ENCODE measurements around the gene FYB1.

The FYB1 gene

DNA sequence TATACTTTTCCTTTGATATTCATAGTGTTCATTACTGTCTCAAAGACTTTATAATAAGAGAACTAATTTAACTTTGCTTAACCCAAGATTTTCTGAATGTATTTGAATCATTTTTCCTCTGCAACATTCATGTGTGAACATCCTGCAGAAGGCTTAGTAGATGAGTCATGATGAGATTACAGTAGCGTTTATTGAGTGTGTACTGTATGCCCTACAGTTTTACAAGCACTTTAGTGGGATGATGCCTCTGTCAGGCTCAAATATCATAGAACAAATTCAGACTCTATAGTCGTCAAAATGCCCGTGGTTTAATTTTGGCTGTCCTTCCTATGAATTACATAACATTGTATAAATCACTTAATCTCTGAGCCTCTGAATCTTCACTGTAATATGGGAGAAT lies 41.2 kb downstream of the FYB1 start (continued):
- TF ChIP-seq TCF4 (CRISPR knock-in tag; IDR thresholded peaks at IDR 0.05; ENCODE audit: borderline replicate concordance) (no peak), SNAI2 (CRISPR knock-in tag; IDR thresholded peaks at IDR 0.05) (no peak), RARB (CRISPR knock-in tag; IDR thresholded peaks at IDR 0.05) (no peak), PATZ1 (CRISPR knock-in tag; IDR thresholded peaks at IDR 0.05; ENCODE audit: borderline replicate concordance) (no peak)
- TF ChIP-seq, protein P1, sequence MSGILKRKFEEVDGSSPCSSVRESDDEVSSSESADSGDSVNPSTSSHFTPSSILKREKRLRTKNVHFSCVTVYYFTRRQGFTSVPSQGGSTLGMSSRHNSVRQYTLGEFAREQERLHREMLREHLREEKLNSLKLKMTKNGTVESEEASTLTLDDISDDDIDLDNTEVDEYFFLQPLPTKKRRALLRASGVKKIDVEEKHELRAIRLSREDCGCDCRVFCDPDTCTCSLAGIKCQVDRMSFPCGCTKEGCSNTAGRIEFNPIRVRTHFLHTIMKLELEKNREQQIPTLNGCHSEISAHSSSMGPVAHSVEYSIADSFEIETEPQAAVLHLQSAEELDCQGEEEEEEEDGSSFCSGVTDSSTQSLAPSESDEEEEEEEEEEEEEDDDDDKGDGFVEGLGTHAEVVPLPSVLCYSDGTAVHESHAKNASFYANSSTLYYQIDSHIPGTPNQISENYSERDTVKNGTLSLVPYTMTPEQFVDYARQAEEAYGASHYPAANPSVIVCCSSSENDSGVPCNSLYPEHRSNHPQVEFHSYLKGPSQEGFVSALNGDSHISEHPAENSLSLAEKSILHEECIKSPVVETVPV (CRISPR knock-in tag; IDR thresholded peaks at IDR 0.05): no peak

GRCh38 chr5:39177631-39177964 lies 41.8 kb downstream of the FYB1 start:
- TF ChIP-seq ZFP30 (CRISPR knock-in tag; IDR thresholded peaks at IDR 0.05) (no peak), GLIS3 (CRISPR knock-in tag; IDR thresholded peaks at IDR 0.05) (no peak), ZC3H10 (CRISPR knock-in tag; IDR thresholded peaks at IDR 0.05) (no peak), ZNF8 (CRISPR knock-in tag; IDR thresholded peaks at IDR 0.05) (no peak), ZNF70 (CRISPR knock-in tag; IDR thresholded peaks at IDR 0.05) (no peak), PPARA (CRISPR knock-in tag; IDR thresholded peaks at IDR 0.05; ENCODE audit: borderline replicate concordance) (no peak), ESRRG (CRISPR knock-in tag; IDR thresholded peaks at IDR 0.05) (no peak)
- TF ChIP-seq, protein P2, sequence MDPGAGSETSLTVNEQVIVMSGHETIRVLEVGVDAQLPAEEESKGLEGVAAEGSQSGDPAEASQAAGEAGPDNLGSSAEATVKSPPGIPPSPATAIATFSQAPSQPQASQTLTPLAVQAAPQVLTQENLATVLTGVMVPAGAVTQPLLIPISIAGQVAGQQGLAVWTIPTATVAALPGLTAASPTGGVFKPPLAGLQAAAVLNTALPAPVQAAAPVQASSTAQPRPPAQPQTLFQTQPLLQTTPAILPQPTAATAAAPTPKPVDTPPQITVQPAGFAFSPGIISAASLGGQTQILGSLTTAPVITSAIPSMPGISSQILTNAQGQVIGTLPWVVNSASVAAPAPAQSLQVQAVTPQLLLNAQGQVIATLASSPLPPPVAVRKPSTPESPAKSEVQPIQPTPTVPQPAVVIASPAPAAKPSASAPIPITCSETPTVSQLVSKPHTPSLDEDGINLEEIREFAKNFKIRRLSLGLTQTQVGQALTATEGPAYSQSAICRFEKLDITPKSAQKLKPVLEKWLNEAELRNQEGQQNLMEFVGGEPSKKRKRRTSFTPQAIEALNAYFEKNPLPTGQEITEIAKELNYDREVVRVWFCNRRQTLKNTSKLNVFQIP (CRISPR knock-in tag; IDR thresholded peaks at IDR 0.05; ENCODE audit: borderline replicate concordance, low read depth): no peak
- no peak for ATAC-seq

- TF ChIP-seq, protein P2 (CRISPR knock-in tag; IDR thresholded peaks at IDR 0.05; ENCODE audit: borderline replicate concordance, low read depth): no peak
- TF ChIP-seq ISL1 (CRISPR knock-in tag; IDR thresholded peaks at IDR 0.05) (no peak), PPARA (CRISPR knock-in tag; IDR thresholded peaks at IDR 0.05; ENCODE audit: borderline replicate concordance) (no peak), BACH2 (CRISPR knock-in tag; IDR thresholded peaks at IDR 0.05; ENCODE audit: borderline replicate concordance) (no peak)
- TF ChIP-seq, protein P1 (CRISPR knock-in tag; IDR thresholded peaks at IDR 0.05): no peak
- no peak for ATAC-seq
Observed at GRCh38 chr5:39176759-39177630, 42.4 kb downstream of the FYB1 start.

GRCh38 chr5:39175273-39175955 lies 43.9 kb downstream of the FYB1 start:
- TF ChIP-seq ESRRG (CRISPR knock-in tag; IDR thresholded peaks at IDR 0.05) (no peak), TOX (CRISPR knock-in tag; IDR thresholded peaks at IDR 0.05; ENCODE audit: borderline replicate concordance) (no peak), ZC3H10 (CRISPR knock-in tag; IDR thresholded peaks at IDR 0.05) (no peak), CSDC2 (CRISPR knock-in tag; IDR thresholded peaks at IDR 0.05) (no peak), CREB5 (CRISPR knock-in tag; IDR thresholded peaks at IDR 0.05; ENCODE audit: low read depth) (no peak), PPARA (CRISPR knock-in tag; IDR thresholded peaks at IDR 0.05; ENCODE audit: borderline replicate concordance) (no peak), ZFP3 (CRISPR knock-in tag; IDR thresholded peaks at IDR 0.05) (no peak), ZFP30 (CRISPR knock-in tag; IDR thresholded peaks at IDR 0.05) (no peak)
- TF ChIP-seq, protein P2 (CRISPR knock-in tag; IDR thresholded peaks at IDR 0.05; ENCODE audit: borderline replicate concordance, low read depth): no peak
- TF ChIP-seq, protein P1 (CRISPR knock-in tag; IDR thresholded peaks at IDR 0.05): no peak
- no peak for ATAC-seq
